NCI-H2227 treated with DMSO at 0.1 percent for 48 hours (cell line): ENCODE results near the gene NIP7.
"Not testable (repeated sequence)": the region's sequence is repeated elsewhere in the genome, so short reads cannot be mapped to it uniquely, and the experiment has no call there.

ENCODE experiments used
- DNase-seq: peaks from one replicate; lab custom pipeline; 2025; lab: John Stamatoyannopoulos, UW

The NIP7 gene

DNA sequence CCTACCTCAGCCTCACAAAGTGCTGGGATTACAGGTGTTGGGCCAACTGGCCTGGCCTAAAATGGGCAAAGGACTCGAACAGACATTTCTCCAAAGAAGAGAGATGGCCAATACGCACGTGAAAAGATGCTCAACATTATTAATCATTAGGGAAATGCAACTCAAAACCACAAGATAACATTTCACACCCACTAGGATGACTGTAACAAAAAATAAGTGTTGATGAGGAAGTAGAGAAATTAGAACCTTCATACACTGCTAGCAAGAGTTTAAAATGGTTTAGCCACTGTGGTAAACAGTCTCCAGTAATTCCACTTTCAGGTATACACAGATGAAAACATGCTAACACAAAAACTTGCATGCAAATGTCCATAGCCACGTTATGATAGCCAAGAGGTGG, 6.4 kb downstream of the NIP7 start:
- no peak for DNase-seq

DNA sequence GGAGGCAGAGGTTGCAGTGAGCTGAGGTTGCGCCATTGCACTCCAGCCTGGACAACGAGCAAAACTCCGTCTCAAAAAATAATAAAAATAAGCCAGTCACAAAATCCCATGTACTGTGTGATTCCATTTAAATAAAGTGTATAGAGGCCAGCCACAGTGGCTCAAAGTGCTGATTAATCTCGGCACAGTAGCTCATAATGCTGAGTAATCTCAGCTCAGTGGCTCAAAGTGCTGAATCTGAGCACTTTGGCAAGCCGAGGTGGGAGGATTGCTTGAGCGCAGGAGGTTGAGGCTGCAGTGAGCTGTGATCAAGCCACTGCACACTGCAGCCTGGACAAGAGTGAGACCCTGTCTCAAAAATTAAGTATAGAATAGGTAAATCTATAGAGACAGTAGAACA, 7.1 kb downstream of the NIP7 start:
- DNase-seq: no peak

DNA sequence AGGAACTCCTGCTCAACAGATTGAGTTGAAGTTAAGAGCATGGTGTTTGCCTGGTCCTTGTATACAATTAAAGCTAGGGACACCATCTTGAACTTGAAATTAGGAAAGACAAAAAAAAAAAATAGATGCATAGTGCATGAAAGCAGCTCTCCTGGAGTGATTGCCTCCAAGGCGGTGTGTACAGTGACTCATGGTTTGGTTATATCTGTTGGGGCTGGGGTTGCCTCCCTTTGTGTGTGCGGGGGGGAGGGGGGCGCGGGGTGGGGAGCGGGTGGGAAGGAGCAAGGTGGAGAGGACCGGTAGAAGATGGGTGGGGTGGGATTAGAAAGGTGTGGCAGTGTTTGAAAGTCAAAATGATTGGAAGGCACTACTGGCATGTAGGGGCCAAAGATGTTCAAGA, 8.7 kb downstream of the NIP7 start:
- DNase-seq: no peak

DNA sequence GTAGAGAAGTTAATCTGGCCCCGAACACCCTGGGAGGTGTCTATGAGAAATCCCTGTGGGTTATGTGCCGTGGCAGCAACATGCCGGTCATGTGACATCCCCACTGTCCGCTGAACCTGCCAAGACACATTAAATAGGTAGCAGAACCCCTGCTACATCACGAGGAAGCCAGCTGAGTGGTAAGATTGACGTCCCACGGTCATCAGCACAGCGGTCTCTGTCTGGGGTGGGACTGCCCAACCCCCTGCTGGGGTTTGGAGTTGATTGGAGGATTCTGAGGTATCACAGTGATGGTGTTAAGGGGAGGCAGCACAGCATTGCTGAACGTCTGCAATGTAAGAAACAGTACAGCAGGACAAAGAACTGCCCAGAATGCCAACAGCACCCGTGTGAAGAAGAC, 10.0 kb downstream of the NIP7 start:
- no peak for DNase-seq

DNA sequence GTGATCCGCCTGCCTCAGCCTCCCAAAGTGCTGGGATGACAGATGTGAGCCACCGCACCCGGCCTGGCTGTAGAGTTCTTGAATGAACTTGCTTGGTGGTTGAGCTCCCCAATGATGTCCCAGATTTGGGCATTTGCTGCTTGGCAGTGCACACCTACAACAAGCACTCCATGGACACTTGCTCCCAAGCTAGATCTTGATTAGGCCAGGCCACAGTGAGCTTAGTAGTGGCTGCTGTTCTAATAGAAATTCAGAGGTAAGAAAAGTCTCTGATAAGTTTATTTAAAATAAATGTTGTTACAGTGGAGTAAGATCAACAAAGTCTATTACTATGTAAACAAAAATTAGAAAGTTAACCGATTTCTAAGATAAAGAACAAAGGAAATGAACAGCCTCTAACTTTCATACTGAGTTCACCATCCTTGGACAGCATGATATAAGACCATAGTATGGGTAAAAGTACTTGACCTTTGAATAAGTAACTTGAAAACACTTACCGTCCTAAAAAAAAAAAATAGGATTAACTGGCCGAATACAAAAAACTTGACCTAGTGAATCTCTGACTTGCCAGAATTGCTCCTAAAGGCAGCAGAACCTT, 11.1 kb downstream of the NIP7 start:
- no peak for DNase-seq

DNA sequence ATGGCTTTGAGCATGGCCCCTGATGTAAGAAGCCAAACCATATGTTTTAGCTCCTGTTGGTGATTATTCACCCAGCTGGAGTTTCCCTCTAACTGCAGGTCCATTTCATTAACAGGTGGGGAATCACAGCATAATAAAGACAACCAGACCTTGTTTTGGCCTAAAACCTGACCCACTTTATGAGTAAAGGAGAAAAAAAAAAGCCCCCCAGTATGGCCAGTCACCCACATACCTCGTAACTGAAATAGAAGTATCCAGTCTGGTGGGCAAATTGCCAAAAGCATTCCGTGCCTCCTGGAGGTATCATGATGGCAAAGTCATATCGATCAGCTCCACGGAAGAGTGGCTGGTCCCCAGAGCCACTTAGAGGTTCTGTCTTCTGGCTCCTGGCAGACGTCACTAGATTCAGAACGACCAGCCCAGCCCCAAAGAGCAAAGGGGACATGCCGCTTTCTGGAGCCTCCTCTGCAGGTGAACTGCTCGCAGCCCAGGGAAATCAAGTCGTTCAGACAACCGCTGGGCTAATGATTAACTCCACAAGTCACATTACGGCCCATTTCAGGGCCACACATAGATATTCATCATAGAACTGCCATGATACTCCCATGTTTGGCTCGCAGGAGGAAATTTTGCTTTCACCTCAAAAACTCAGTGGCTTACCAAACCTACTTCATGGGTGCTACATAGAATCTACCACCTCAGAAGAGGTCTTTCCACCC, 11.9 kb downstream of the NIP7 start, which contains the start of gene TMED6:
TSS of gene TMED6 (minus strand) at position 478 of the 719 bp plus-strand sequence. CDS start at position 445, 33 bp downstream.
- peak; percentile 33 for DNase-seq

DNA sequence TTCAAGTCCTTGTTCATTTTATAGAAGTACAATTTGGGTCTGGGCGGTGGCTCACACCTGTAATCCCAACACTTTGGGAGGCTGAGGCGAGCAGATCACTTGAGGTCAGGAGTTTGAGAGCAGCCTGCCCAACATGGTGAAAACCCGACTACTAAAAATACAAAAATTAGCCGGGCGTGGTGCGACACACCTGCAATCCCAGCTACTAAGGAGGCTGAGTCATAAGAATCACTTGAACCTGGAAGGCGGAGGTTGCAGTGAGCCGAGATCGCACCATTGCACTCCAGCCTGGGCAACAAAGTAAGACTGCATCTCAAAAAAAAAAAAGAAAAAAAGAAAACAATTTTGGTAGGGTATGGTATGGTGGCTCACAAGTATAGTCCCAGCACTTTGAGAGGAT, 20.5 kb downstream of the NIP7 start:
- not testable (repeated sequence) for DNase-seq

DNA sequence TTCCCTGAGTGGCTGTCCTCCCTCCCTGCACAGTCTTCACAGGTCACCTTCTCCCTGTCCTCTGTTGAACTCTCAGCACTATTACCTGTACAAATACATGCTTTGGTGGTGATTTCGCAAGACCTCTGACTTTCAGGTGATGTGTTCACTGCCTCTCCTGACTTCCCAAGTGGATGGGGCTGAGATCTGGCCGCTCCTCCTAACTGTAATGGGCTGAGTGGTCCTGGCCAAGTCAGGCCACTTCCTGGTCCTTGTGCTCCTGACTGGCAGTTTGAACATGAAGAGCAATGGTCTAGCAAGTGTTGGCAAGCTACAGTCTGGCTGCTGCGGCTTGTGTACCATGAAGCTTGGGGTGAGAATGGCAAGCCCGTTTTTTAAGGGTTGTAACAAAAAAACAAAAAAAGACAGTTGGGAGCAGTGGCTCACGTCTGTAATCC, 23.7 kb downstream of the NIP7 start:
- no peak for DNase-seq

DNA sequence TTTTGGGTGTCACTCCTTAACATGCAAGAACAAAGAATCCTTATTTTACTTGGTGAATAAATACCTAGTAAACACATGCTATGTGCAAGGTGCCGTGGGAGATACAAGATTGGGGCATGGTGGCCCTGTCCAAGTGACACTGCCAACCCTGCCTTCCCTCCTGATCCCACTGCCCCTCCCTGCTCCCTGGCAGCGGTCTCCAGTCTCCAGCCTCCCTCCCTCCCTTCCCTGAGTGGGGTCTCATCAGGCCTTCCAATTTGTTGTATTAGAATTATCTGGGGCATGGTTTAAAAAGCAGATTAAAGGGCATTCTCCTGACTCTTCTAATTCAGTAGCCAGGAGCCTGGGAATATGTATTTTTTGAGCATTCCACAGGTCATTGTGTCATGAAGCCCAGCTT, 24.5 kb downstream of the NIP7 start:
- no peak for DNase-seq

DNA sequence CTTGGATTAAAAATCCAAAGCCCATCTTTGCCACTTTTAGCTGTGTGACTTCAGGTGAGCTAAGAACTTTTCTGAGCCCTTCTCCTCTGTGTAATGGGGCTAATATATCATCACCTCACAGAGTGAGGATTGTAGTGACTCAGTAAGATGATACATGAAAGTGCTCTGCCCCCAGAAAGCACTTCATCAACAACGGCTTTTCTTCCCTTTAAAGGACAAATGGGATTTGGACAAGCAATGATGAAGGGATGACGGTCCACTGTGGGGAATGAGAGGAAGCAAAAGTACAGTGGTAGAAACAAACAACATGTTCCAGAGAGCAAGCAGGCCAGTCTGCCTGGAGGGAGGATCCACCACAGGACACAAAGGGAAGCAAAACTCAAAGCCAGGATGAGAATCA, 26.3 kb downstream of the NIP7 start:
- no peak for DNase-seq

DNA sequence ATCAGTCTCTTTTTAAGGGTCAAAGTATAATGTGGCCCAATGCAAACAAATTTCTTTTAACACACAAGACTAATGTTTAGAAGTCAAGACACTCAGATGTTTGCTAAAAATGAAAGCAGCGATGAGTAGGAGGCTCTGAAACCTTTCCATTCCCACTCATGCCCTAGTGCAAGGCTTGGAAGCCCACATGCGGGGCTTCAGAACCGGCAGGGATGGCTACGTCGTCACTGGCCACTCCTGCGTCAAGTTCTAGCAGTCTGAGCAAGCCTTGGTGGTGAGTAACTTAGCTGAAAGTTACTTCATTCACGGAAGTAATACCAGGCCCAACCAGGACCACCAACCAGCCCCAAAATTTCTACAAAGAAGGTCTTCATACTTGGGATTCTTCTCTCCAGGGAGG, 26.9 kb downstream of the NIP7 start:
- DNase-seq: no peak

DNA sequence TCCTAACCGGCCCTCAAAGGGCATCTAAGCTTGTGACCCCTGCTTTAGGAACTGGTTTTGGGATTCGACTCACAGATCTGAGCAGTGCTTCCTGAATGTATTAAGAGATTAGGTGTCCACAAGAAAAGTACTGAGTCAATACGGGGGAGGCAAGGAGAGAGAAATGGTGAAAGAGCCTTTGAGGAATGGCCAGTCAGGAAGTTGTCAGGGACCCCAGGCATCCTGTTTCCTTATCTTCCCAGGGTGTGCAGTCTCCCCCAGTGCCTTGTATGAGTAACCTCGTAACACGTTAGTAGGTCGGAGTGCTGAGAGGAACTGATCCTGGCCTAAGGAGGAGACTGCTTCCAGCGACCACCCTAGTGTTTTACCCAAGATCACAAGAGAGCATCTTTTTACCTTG, 28.4 kb downstream of the NIP7 start:
- DNase-seq: no peak

DNA sequence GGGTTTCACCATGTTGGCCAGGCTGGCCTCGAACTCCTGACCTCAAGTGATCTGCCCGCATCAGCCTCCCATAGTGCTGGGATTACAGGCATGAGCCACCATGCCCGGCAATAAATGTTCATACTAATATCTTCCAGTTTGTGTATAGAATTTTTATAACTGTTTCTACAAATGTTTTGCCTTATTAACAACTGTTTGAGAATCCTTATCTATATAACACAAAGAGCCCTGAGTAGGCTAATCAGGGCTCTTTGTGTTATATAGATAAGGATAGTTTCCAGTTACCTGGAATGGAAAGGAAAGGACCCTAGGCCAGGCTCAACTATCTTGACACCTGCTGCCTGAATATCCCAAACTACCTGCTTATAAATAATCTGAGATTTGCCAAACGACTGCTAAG, 29.3 kb downstream of the NIP7 start:
- DNase-seq: no peak

DNA sequence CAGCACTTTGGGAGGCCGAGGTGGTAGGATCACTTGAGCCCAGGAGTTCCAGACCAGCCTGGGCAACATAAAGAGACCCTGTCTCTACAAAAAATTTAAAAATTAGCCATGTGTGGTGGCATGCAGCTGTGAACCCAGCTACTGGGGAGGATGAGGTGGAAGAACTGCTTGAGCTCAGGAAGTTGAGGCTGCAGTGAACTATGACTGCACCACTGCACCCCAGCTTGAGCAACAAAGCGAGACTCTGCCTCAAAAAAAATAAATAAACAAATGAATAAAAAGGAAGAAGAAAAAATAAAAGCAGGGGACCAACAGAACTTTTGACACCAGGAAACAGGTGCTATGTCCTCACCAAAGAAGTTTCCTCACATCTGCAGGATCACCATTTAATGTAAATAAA, 32.0 kb downstream of the NIP7 start:
- no peak for DNase-seq

DNA sequence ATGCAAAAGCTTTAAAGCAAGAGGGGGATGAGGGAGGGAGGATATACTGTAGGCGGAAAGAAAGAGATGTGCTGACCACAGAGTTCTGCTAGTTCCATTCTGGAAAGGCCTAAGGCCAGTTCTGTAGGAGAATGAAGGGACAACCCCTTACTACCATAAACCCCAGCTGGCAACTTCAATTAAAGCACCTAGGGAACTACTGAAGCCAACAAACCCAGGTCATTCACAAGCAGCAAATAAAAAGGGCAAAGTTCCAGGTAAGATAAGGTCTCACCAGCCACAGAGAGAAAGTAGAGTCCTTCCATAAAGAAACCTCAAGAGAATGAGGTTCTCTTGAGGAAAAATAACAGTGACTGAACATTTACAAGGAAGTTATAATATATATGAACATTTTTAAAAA, 33.4 kb downstream of the NIP7 start:
- no peak for DNase-seq

DNA sequence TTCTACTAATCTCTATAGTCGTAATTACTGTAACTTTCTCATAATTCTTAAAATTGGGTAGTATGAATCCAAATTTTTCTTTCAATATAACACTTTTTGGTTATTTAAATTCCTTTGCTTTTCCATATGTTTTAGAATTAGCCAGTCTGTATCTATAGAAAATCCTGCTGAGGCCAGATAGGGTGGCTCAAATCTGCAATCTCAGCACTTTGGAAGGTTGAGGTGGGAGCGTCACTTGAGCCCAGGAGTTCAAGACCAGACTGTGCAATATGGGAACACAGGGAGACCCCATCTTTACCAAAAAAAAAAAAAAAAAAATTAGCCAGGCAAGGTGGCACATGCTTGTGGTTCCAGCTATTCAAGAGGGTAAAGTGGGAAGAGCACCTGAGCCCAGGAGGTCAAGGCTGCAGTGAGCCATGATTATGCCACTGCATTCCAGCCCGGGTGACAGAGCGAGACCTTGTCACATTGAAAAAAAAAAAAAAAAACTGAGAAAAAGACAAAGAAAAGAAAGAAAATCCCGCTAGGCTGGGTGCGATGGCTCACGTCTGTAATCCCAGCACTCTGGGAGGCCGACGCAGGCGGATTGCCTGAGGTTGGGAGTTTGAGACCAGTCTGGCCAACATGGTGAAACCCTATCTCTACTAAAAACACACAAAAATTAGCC, 37.0 kb downstream of the NIP7 start:
- no peak for DNase-seq

DNA sequence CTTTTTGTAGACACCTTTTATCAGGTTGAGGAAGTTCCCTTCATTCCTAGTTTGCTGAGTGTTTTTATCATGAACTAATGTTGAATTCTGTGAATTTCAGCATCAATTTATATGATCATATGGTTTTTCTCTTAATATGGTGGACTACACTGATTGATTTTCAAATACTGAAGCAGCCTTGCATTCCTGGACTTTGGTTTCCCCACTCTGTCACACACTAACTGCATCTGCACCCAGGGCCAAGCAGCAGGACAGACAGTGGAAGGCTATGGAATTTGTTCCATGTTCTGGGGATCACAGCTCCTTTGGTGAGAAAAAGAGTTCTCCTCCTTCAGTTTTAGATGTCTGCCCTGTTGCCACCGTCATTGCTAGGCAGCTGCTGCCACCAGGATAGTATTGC, 38.5 kb downstream of the NIP7 start:
- no peak for DNase-seq

DNA sequence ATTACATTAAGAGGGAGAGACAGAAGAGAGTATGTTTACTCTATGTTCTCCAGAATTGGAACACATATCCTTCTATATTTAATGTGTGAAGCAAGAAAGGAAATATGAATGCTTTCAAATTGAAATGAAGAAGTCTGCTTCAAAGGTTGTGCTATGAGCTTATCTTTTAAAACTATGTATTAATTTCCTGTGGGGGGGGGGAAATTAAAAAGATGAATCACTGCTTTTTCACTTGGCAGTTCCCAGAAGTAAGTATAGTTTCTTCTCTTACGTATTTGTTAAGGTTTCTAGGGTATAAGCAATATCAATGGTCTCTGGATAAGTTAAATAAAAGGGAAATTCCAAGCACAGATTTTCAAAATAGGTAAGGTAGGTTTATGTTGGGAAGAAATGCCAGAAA, 39.2 kb downstream of the NIP7 start:
- no peak for DNase-seq

DNA sequence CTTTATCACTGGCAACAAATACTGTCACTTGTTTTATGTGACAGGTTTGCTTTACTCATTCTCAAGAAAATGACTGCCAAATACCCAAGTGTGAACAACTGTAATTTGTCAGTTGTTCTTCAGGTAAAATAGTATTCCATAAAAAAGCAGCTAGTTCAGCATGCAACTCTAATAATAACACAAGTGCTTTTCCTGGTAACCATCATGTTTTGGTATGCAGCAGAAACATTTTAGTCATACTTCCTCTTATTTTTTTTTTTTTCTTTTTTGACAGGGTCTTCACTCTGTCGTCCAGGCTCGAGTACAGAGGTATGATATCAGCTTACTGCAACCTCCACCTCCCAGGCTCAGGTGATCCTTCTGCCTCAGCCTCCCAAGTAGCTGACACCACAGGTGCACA, 41.7 kb downstream of the NIP7 start:
- no peak for DNase-seq

DNA sequence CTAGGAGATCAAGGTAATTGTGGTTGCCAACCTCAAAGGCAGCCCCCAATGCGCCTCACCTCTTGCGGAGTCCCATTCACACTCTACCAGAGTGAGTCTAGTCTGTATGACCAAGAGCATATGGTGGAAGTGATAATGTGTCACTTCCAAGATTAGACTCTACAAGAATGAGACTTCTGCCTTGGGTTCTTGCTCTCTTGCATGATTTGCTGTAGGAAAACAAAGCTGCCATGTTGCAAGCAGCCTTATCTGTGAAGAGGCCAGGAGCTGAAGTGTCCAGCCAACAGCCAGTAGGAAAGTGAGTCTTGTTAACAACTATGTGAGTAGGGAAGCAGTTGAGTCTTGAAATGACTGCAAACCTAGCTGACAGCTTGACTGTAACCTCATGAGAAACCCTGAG, 42.8 kb downstream of the NIP7 start:
- DNase-seq: no peak

DNA sequence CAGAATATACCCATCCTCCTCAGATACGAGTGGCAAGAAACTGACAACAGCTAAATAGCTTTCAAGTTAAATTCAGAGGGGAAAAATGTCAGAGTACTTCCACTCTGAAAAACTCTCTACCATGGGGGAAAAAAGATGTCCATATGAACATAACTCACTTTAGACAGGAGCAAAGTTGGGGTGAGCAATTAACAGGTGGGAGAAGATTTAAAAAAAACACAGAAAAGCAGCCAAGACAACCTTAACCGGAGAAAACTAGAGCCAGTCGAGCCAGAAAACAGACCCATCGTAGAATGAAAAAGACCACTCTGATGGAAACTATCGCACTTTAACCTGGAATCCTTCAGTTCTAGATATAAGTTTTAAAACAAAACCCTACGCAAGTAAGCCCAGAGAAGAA, 45.4 kb downstream of the NIP7 start:
- no peak for DNase-seq

DNA sequence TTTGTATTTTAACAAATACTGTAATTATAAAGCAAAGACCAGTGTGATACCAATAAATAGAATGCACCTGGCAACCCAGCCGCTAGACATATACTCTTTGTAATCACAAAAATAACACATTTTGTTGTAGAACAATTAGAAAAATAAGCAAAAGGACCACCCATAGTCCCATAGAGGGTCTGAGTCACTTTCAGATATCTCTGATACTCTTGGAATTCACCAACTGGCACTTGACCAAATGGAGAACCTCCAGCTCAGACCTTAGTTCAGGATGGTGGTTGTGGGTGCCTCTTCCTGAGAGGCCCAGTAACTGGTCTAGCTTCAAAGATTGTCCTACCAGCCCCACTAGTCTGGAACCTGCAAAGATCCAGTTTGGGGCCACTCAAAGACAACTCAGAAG, 47.0 kb downstream of the NIP7 start:
- DNase-seq: no peak
